HepG2 (cell line): ENCODE measurements around the gene PTGDS. TPM values are rescaled to one million over a fixed set of nuclear protein-coding genes. Genes with fewer than 3 reads are reported as not detected.

Source experiments
- ATAC-seq: fragments of 200-7000 bp; cut with Tn5 transposase; 3 replicates; pipeline ENCODE4 v1.9.1; 2020; ENCODE audit warnings: mild to moderate bottlenecking, moderate library complexity
- BruUV-seq: library from RNA; stranded (reverse); fragments of 400-500 nt; replicated peaks from 2 replicates; lab custom pipeline; 2021; lab: Mats Ljungman, UMichigan
- CTCF ChIA-PET: fragments of 300-600 bp; formaldehyde crosslinking; extraction: SDS; loops from one replicate; lab custom pipeline; 2021; ENCODE audit warnings: low total read pairs, inconsistent platforms, low intra/inter-chr PET ratio; lab: Yijun Ruan, JAX
- POLR2A ChIA-PET: fragments of 350-600 bp; sonication (Branson Sonifier 250); formaldehyde crosslinking; loops from one replicate; lab custom pipeline; 2020; ENCODE audit warnings: antibody characterized with exemption, inconsistent platforms; lab: Yijun Ruan, JAX
- DNase-seq: peaks from one replicate; pipeline ENCODE4 v3.0.0-alpha.2; 2015; ENCODE audit warnings: low spot score
- FAIRE-seq: peaks from 3 replicates; lab custom pipeline; 2011; peaks lifted over from hg19 to GRCh38; lab: Jason Lieb, UNC
- H2AFZ ChIP-seq: one replicate; pipeline ENCODE4 v1.6.1; 2011; ENCODE audit warnings: low read length, inconsistent platforms
- H3K27ac ChIP-seq: fragments of 300-600 bp; 3 replicates; pipeline ENCODE4 v1.8.0; 2011; ENCODE audit warnings: mixed run types, mild to moderate bottlenecking, mixed read lengths, low read length, inconsistent platforms; ENCODE audit not compliant: insufficient read depth; ENCODE audit errors: extremely low read length
- H3K27me3 ChIP-seq, 2 experiments: fragments of 200-600 bp in 1 of 2; 2 replicates in 1 of 2; 3 replicates in 1 of 2; pipeline versions ENCODE4 v1.6.0 to v1.8.0; 2011; ENCODE audit warnings: low read length in 2 of 2, mild to moderate bottlenecking in 2 of 2, moderate library complexity in 2 of 2, inconsistent platforms in 1 of 2; ENCODE audit not compliant: insufficient read depth in 2 of 2, control insufficient read depth in 1 of 2
- H3K36me3 ChIP-seq, 2 experiments: fragments of 200-600 bp in 1 of 2; replicated peaks in 1 of 2; 2 replicates in 1 of 2; 3 replicates in 1 of 2; pipeline versions ENCODE4 v1.5.1 to v1.8.0; 2011; ENCODE audit warnings: low read length in 2 of 2, inconsistent platforms in 1 of 2; ENCODE audit not compliant: insufficient read depth in 2 of 2, control insufficient read depth in 1 of 2
- H3K4me1 ChIP-seq: 2 replicates; pipeline ENCODE4 v1.5.1; 2012; ENCODE audit warnings: low read length, inconsistent platforms; ENCODE audit not compliant: insufficient read depth
- H3K4me2 ChIP-seq: 2 replicates; pipeline ENCODE4 v1.6.0; 2011; ENCODE audit warnings: low read depth, low read length, inconsistent platforms
- H3K4me3 ChIP-seq, 3 experiments: fragments of 200-600 bp in 1 of 3; sonication (generic), shearing (Covaris generic) in 1 of 3; replicated peaks in 1 of 3; 2 replicates each; pipeline ENCODE4 v1.5.1; 2011 to 2016; ENCODE audit warnings: low read length in 3 of 3, inconsistent platforms in 2 of 3, low read depth in 2 of 3, mild to moderate bottlenecking in 2 of 3, control low read depth in 1 of 3, mixed read lengths in 1 of 3; ENCODE audit not compliant: insufficient read depth in 1 of 3
- H3K79me2 ChIP-seq: one replicate; pipeline ENCODE4 v1.6.1; 2011; ENCODE audit warnings: low read length, inconsistent platforms; ENCODE audit not compliant: insufficient read depth
- H3K9ac ChIP-seq: 2 replicates; pipeline ENCODE4 v1.6.0; 2011; ENCODE audit warnings: mild to moderate bottlenecking, low read depth, low read length, inconsistent platforms; ENCODE audit not compliant: insufficient read depth
- H3K9me3 ChIP-seq: 2 replicates; pipeline ENCODE4 v1.5.1; 2012; ENCODE audit warnings: mild to moderate bottlenecking, low read length
- H4K20me1 ChIP-seq: 2 replicates; pipeline ENCODE4 v1.6.0; 2011; ENCODE audit warnings: inconsistent platforms, mild to moderate bottlenecking, low read length, moderate library complexity; ENCODE audit not compliant: insufficient read depth
- AHDC1 ChIP-seq: sonication (generic); formaldehyde crosslinking; IDR thresholded peaks from 2 replicates; pipeline ENCODE4 v1.5.1; 2020; ENCODE audit warnings: mild to moderate bottlenecking, missing genetic modification reagents, borderline replicate concordance
- AKAP8 ChIP-seq: sonication (generic); formaldehyde crosslinking; IDR thresholded peaks from 2 replicates; pipeline ENCODE4 v1.5.1; 2020; ENCODE audit warnings: mild to moderate bottlenecking, missing genetic modification reagents
- CREB3 ChIP-seq: sonication (generic); formaldehyde crosslinking; IDR thresholded peaks from 2 replicates; pipeline ENCODE4 v1.5.0; 2020; ENCODE audit warnings: missing genetic modification reagents
- GZF1 ChIP-seq: sonication (generic); formaldehyde crosslinking; IDR thresholded peaks from 2 replicates; pipeline ENCODE4 v1.5.1; 2020; ENCODE audit warnings: mild to moderate bottlenecking, missing genetic modification reagents
- IKZF1 ChIP-seq: fragments of 450-650 bp; IDR thresholded peaks from 2 replicates; pipeline ENCODE4 v1.7.1; 2016
- RAD51 ChIP-seq: fragments of 450-650 bp; IDR thresholded peaks from 2 replicates; pipeline ENCODE4 v1.6.1; 2016; ENCODE audit warnings: borderline replicate concordance
- RELA ChIP-seq: sonication (generic); formaldehyde crosslinking; IDR thresholded peaks from 2 replicates; pipeline ENCODE4 v1.4.0; 2020; ENCODE audit warnings: missing genetic modification reagents
- SMAD3 ChIP-seq: sonication (generic); formaldehyde crosslinking; IDR thresholded peaks from 2 replicates; pipeline ENCODE4 v1.4.0; 2020; ENCODE audit warnings: missing genetic modification reagents
- SMARCC2 ChIP-seq: fragments of 450-650 bp; IDR thresholded peaks from 2 replicates; pipeline ENCODE4 v1.6.1; 2017; ENCODE audit warnings: antibody characterized with exemption, mild to moderate bottlenecking
- TMF1 ChIP-seq: sonication (generic); formaldehyde crosslinking; IDR thresholded peaks from 2 replicates; pipeline ENCODE4 v1.8.1; 2022; ENCODE audit warnings: low read depth, missing genetic modification reagents
- ZNF121 ChIP-seq: sonication (generic); formaldehyde crosslinking; IDR thresholded peaks from 2 replicates; pipeline ENCODE4 v1.5.0; 2020; ENCODE audit warnings: mild to moderate bottlenecking, missing genetic modification reagents
- ZNF263 ChIP-seq: sonication (generic); formaldehyde crosslinking; IDR thresholded peaks from 2 replicates; pipeline ENCODE4 v1.4.0; 2020; ENCODE audit warnings: missing genetic modification reagents
- ZNF552 ChIP-seq: sonication (generic); formaldehyde crosslinking; IDR thresholded peaks from 2 replicates; pipeline ENCODE4 v1.9.0; 2022; ENCODE audit warnings: missing genetic modification reagents, mild to moderate bottlenecking, borderline replicate concordance
- ZNF598 ChIP-seq: sonication (generic); formaldehyde crosslinking; IDR thresholded peaks from 2 replicates; pipeline ENCODE4 v1.5.1; 2020; ENCODE audit warnings: mild to moderate bottlenecking, missing genetic modification reagents, borderline replicate concordance
- ZNF619 ChIP-seq: sonication (generic); formaldehyde crosslinking; IDR thresholded peaks from 2 replicates; pipeline ENCODE4 v1.4.0; 2020; ENCODE audit warnings: mild to moderate bottlenecking, missing genetic modification reagents
- ZNF770 ChIP-seq: sonication (generic); formaldehyde crosslinking; IDR thresholded peaks from 2 replicates; pipeline ENCODE4 v1.5.0; 2020; ENCODE audit warnings: mild to moderate bottlenecking, missing genetic modification reagents
- ZSCAN12 ChIP-seq: sonication (generic); formaldehyde crosslinking; IDR thresholded peaks from 2 replicates; pipeline ENCODE4 v1.9.0; 2021; ENCODE audit warnings: mild to moderate bottlenecking, missing genetic modification reagents
- WGBS: methylation state at CpG from one replicate; pipeline ENCODE4 v1.1.6; 2017; ENCODE audit warnings: low lambda C conversion rate; 5-methylcytosine and 5-hydroxymethylcytosine counted together
- in situ Hi-C: cut with HindIII; loops from 2 replicates; pipeline ENCODE4 v1.10.0; 2017; ENCODE audit warnings: low pct_unique_long_range_greater_than_20kb; ENCODE audit not compliant: extremely low pct_ligation_motif_present
- intact Hi-C: fragments of 100-400 bp; cut with micrococcal nuclease; formaldehyde crosslinking; loops from one replicate; pipeline ENCODE4 v1.10.0; 2022; ENCODE audit not compliant: unreplicated experiment
- polyA plus RNA-seq, 8 experiments: library from polyadenylated mRNA; depleted of rRNA in 3 of 8; stranded (reverse) in 7 of 8; unstranded in 1 of 8; fragments of >200 nt; fragmentation: Illumina TruSeq in 4 of 8; extraction: Trizol in 4 of 8; gene quantifications; 2 replicates each; pipeline versions ENCODE4 v1.2.1 to v1.2.3, GENCODE V29; 2011 to 2016; ENCODE audit warnings: low read depth in 4 of 8, missing spikeins in 1 of 8, mixed read lengths in 1 of 8; ENCODE audit not compliant: insufficient read depth in 1 of 8
- total RNA-seq, 5 experiments: library from RNA; depleted of rRNA; stranded (reverse); fragments of >200 nt; fragmentation: Illumina TruSeq; extraction: Trizol; gene quantifications; 2 replicates each; pipeline ENCODE4 v1.2.3, GENCODE V29; 2016; ENCODE audit warnings: low read depth in 1 of 5

Gene PTGDS
- total and polyA plus RNA-seq, 2 of the 13 experiments (the other 11 are each of a cell fraction or from before 2014, with no cell fraction given): 0.33 to 0.50 TPM

- TF ChIP-seq AHDC1 (CRISPR knock-in tag): no peak
- TF ChIP-seq SMAD3: no peak
- TF ChIP-seq IKZF1: no peak
- no peak for TF ChIP-seq ZSCAN12 (CRISPR knock-in tag)
- TF ChIP-seq TMF1 (CRISPR knock-in tag): no peak
Measured at GRCh38 chr9:136985853-136986252, 8.5 kb downstream of the PTGDS start (continued).

GRCh38 chr9:136988872-136989271, 11.6 kb downstream of the PTGDS start:
- Histone ChIP-seq H4K20me1 (no peaks in the 10 kb centered on the region), H3K79me2 (peaks cover 5% of the 10 kb centered on the region), H3K4me1 (peaks cover 47% of the 10 kb centered on the region), H3K36me3 (no peaks in the 10 kb centered on the region), H3K27me3 (peaks cover 3 to 29% of the 10 kb centered on the region in 2 experiments; a peak in 3 of 5 replicates), H2AFZ (no peak overlapping the region), H3K4me2 (no peak overlapping the region), H3K9ac (no peak overlapping the region), H3K4me3 (no peak overlapping the region), H3K9me3 (no peaks in the 10 kb centered on the region), H3K27ac (no peak overlapping the region)
- ATAC-seq (no peak), DNase-seq (no peak), FAIRE-seq (no peak)
- in situ Hi-C loops: no loop called here
- intact Hi-C loops: no loop called here
- TF ChIP-seq ZNF598 (CRISPR knock-in tag): no peak
- no peak for TF ChIP-seq CREB3 (CRISPR knock-in tag)
- TF ChIP-seq ZNF263: peak; percentile 87
- no peak for TF ChIP-seq GZF1
- peak; percentile 60 for TF ChIP-seq ZNF770
- no peak for TF ChIP-seq RAD51
- TF ChIP-seq AKAP8: no peak
- no peak for TF ChIP-seq ZNF619
- peak; percentile 73 for TF ChIP-seq ZNF121 (CRISPR knock-in tag)
- TF ChIP-seq ZNF552: no peak
- no peak for TF ChIP-seq RELA
- TF ChIP-seq SMARCC2: no peak
- ChIA-PET CTCF (no interaction called here), POLR2A (no interaction called here)
- WGBS: 51% methylated on average over 4 of the region's 4 CpGs
- BruUV-seq: no TSS peak
